ENCODE results near the gene GTSE1. TPM values are rescaled to one million over a fixed set of nuclear protein-coding genes. Genes with fewer than 3 reads are reported as not detected.
A peak's percentile ranks its signal among the peaks of the same experiment; 100 is the strongest.

GTSE1 gene
- total and polyA plus RNA-seq, 4 experiments from 2014 or later = 0.64 TPM; not detected in 3

DNA sequence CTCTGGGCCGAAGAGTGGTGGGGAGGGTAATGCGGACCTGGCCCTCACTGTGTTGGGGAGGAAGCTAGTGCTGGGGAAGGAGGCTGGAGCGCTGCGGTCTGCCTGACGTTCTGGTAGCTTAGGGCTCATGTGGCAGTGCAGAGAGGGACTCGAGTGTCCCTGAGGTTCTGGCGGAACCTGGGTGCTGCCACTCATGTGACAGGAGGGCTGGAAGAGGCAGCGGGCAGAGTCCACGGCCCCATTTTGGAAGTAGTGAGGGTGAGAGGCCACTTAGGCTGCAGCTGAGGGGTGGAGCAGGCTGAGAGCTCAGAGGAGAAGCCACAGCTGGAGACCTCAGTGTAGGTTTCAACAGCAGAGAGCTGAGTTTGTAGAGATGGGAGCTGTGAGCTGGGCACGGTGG is 22.6 kb downstream of the GTSE1 start:
- H3K4me1 ChIP-seq (ENCODE audit: insufficient read depth, low read length) = no peaks in the 10 kb centered on the region
- intact Hi-C loops (cut with micrococcal nuclease) = no loop called here
- Mint-ChIP-seq H3K27me3 (no peaks in the 10 kb centered on the region), H3K36me3 (no peaks in the 10 kb centered on the region), H3K4me3 (no peak overlapping the region), H3K4me1 (no peaks in the 10 kb centered on the region), H3K27ac (peak overlapping the region in 1 of 7 donors; percentile 23), H3K9me3 (no peaks in the 10 kb centered on the region)
- DNase-seq = no peak
- POLR2A ChIA-PET (ENCODE audit: partially characterized antibody) = no interaction called here
- H3K27me3 ChIP-seq (ENCODE audit: insufficient read depth, low read length) = no peaks in the 10 kb centered on the region
- H3K4me3 ChIP-seq (ENCODE audit: low read length in 2 of 2) = no peak overlapping the region
- CTCF ChIA-PET (ENCODE audit: partially characterized antibody) = interaction anchor here (0.7 to 2.5 kb wide), 4 partner anchors 8 to 324 kb away, joined by 3 to 9 read pairs (median 5); no protein-coding TSS in a partner anchor
- no peak overlapping the region for H3K27ac ChIP-seq (ENCODE audit: low read depth, low read length)
- no peaks in the 10 kb centered on the region for H3K9me3 ChIP-seq (ENCODE audit: control insufficient read depth in 1 of 2, low read length in 2 of 2)
- no peaks in the 10 kb centered on the region for H3K36me3 ChIP-seq (ENCODE audit: insufficient read depth, low read length)

DNA sequence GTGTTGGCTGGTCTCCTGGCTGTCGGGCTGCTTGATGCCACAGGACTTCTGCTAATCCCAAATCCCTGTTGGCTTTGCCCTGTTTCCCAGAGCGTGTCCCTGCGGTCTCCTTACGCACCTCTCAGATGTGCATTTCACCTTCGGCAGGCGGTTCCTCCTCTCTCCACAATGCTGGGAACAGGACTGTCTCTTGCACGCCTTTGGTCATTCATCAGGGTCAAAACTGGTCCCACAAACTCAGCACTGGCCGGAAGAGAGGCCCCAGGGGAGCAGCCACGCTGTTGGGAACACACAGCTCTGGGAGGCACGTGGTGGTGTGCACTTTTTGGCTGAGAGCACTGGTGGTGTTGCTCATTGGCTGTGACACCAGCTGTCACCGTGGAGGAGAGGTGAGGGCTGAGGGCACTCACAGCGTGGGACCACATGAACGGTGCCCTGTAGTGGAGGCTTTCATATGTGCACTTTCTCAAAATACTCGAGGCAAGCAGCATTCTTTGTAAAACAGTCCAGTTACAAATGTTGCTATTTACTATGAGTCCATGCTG is 23.6 kb downstream of the GTSE1 start:
- intact Hi-C loops (cut with micrococcal nuclease) = no loop called here
- no peaks in the 10 kb centered on the region for H3K27me3 Mint-ChIP-seq
- no peaks in the 10 kb centered on the region for H3K36me3 ChIP-seq (ENCODE audit: insufficient read depth, low read length)
- no peaks in the 10 kb centered on the region for H3K4me1 Mint-ChIP-seq
- no peaks in the 10 kb centered on the region for H3K36me3 Mint-ChIP-seq
- H3K9me3 ChIP-seq (ENCODE audit: control insufficient read depth in 1 of 2, low read length in 2 of 2) = no peaks in the 10 kb centered on the region
- no peaks in the 10 kb centered on the region for H3K9me3 Mint-ChIP-seq
- H3K4me3 Mint-ChIP-seq = no peak overlapping the region
- no peak for DNase-seq
- H3K27ac Mint-ChIP-seq = no peak overlapping the region
- H3K27ac ChIP-seq (ENCODE audit: low read depth, low read length) = no peak overlapping the region
- H3K4me1 ChIP-seq (ENCODE audit: insufficient read depth, low read length) = no peaks in the 10 kb centered on the region
- no peak overlapping the region for H3K4me3 ChIP-seq (ENCODE audit: low read length in 2 of 2)
- H3K27me3 ChIP-seq (ENCODE audit: insufficient read depth, low read length) = no peaks in the 10 kb centered on the region
- POLR2A ChIA-PET (ENCODE audit: partially characterized antibody) = no interaction called here
- CTCF ChIA-PET (ENCODE audit: partially characterized antibody) = interaction anchor here (0.7 to 2.5 kb wide), 3 partner anchors 9 to 324 kb away, joined by 3 to 9 read pairs (median 4); no protein-coding TSS in a partner anchor

DNA sequence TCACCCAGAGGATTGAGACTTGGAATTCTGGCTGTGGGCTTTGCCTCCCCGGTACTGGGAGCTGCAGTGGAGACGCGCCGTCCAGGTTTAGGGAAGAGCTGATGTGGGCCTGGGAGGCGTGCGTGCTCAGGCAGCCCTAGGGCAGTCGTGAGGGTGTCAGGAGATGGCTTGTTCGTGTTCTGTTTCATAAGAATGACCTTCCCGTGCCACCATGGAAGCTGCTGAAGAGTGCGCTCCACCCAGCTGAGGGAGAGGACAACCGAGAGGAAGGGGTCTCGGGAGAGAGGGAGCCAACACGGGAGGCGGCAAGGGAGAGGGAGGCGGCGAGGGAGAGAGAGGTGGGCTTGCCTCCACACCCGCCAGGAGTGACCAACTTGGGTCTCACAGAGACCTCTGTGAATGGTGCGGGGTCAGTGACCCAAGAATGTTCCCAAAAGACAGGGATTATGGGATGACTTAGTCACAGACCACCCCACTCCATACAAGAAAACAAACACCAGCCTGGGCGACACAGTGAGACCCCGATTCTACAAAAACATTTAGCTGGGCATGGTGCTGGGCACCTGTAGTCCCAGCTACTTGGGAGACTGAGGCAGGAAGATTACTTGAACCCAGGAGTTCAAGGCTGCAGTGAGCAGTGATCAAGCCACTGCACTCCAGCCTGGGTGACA is 24.2 kb downstream of the GTSE1 start:
- no peak for DNase-seq
- Mint-ChIP-seq H3K36me3 (no peaks in the 10 kb centered on the region), H3K27ac (no peak overlapping the region), H3K4me1 (no peaks in the 10 kb centered on the region), H3K4me3 (peak overlapping the region in 1 of 8 donors; percentile 25), H3K27me3 (no peaks in the 10 kb centered on the region), H3K9me3 (no peaks in the 10 kb centered on the region)
- no peak overlapping the region for H3K4me3 ChIP-seq (ENCODE audit: low read length in 2 of 2)
- no peaks in the 10 kb centered on the region for H3K36me3 ChIP-seq (ENCODE audit: insufficient read depth, low read length)
- CTCF ChIA-PET (ENCODE audit: partially characterized antibody) = no interaction called here
- no peaks in the 10 kb centered on the region for H3K4me1 ChIP-seq (ENCODE audit: insufficient read depth, low read length)
- H3K27ac ChIP-seq (ENCODE audit: low read depth, low read length) = no peak overlapping the region
- no peaks in the 10 kb centered on the region for H3K9me3 ChIP-seq (ENCODE audit: control insufficient read depth in 1 of 2, low read length in 2 of 2)
- intact Hi-C loops (cut with micrococcal nuclease) = no loop called here
- POLR2A ChIA-PET (ENCODE audit: partially characterized antibody) = no interaction called here
- H3K27me3 ChIP-seq (ENCODE audit: insufficient read depth, low read length) = no peaks in the 10 kb centered on the region

DNA sequence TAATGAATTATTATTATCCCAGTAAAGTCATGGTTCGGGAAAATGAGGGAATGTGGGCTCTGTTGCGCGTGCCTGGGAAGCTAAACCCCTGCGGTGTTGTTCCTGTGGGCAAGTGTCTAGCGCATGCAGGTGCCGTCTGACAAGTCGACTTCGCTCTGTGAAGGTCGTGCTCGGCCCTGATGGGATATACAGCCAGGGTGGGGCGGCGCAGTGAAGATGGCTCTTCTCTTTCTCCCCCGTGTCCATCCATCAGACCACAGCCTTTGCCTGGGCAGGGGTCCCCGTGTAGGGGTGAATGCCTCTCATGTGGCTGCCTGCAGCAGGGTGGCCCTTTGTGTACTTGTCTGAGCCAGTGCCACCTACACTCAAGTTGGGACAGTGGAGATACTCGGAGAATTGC is 26.0 kb downstream of the GTSE1 start:
- no peak for DNase-seq
- no peaks in the 10 kb centered on the region for H3K36me3 ChIP-seq (ENCODE audit: insufficient read depth, low read length)
- H3K4me3 Mint-ChIP-seq = no peak overlapping the region
- ChIA-PET CTCF (ENCODE audit: partially characterized antibody) (interaction anchor here (1.3 kb wide), 1 partner anchor 13 kb away, joined by 3 read pairs; the partner anchor contains the start of gene TRMU), POLR2A (ENCODE audit: partially characterized antibody) (no interaction called here)
- no peaks in the 10 kb centered on the region for H3K9me3 Mint-ChIP-seq
- H3K27ac Mint-ChIP-seq = peak overlapping the region in 1 of 7 donors; percentile 7
- H3K4me3 ChIP-seq (ENCODE audit: low read length in 2 of 2) = no peak overlapping the region
- H3K27ac ChIP-seq (ENCODE audit: low read depth, low read length) = no peak overlapping the region
- H3K27me3 Mint-ChIP-seq = no peaks in the 10 kb centered on the region
- no peaks in the 10 kb centered on the region for H3K4me1 Mint-ChIP-seq
- no peaks in the 10 kb centered on the region for H3K4me1 ChIP-seq (ENCODE audit: insufficient read depth, low read length)
- H3K27me3 ChIP-seq (ENCODE audit: insufficient read depth, low read length) = no peaks in the 10 kb centered on the region
- no peaks in the 10 kb centered on the region for H3K36me3 Mint-ChIP-seq
- H3K9me3 ChIP-seq (ENCODE audit: control insufficient read depth in 1 of 2, low read length in 2 of 2) = no peaks in the 10 kb centered on the region
- intact Hi-C loops (cut with micrococcal nuclease) = no loop called here

DNA sequence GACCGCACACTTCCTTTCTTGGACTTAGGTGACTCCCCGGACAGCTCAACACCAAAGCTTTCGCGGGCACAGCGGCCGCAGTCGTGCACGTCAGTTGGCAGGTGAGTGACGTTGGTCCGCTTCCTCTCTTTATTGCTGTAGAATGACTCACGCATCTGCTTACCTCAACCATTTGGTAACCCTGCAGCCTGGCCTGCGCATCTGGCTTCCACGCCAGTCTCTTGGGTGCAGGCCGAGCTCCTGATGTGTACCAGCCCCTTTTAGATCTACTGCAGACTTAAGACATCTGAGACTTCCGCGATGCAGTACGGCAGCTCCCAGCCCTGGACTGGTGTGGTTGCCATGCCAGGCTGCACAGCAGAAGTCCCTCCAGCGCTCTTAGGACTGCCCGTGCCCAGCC is 26.5 kb downstream of the GTSE1 start:
- no peaks in the 10 kb centered on the region for H3K27me3 Mint-ChIP-seq
- ChIA-PET CTCF (ENCODE audit: partially characterized antibody) (interaction anchor here (1.3 to 1.8 kb wide), 2 partner anchors 13 to 201 kb away, joined by 3 to 5 read pairs; partner anchors contain the start of gene TRMU), POLR2A (ENCODE audit: partially characterized antibody) (no interaction called here)
- H3K27me3 ChIP-seq (ENCODE audit: insufficient read depth, low read length) = no peaks in the 10 kb centered on the region
- DNase-seq = no peak
- no peaks in the 10 kb centered on the region for H3K9me3 ChIP-seq (ENCODE audit: control insufficient read depth in 1 of 2, low read length in 2 of 2)
- H3K27ac ChIP-seq (ENCODE audit: low read depth, low read length) = no peak overlapping the region
- H3K27ac Mint-ChIP-seq = no peak overlapping the region
- intact Hi-C loops (cut with micrococcal nuclease) = no loop called here
- H3K4me1 ChIP-seq (ENCODE audit: insufficient read depth, low read length) = no peaks in the 10 kb centered on the region
- H3K36me3 Mint-ChIP-seq = no peaks in the 10 kb centered on the region
- H3K4me3 ChIP-seq (ENCODE audit: low read length in 2 of 2) = no peak overlapping the region
- no peak overlapping the region for H3K4me3 Mint-ChIP-seq
- H3K9me3 Mint-ChIP-seq = no peaks in the 10 kb centered on the region
- no peaks in the 10 kb centered on the region for H3K4me1 Mint-ChIP-seq
- H3K36me3 ChIP-seq (ENCODE audit: insufficient read depth, low read length) = no peaks in the 10 kb centered on the region

DNA sequence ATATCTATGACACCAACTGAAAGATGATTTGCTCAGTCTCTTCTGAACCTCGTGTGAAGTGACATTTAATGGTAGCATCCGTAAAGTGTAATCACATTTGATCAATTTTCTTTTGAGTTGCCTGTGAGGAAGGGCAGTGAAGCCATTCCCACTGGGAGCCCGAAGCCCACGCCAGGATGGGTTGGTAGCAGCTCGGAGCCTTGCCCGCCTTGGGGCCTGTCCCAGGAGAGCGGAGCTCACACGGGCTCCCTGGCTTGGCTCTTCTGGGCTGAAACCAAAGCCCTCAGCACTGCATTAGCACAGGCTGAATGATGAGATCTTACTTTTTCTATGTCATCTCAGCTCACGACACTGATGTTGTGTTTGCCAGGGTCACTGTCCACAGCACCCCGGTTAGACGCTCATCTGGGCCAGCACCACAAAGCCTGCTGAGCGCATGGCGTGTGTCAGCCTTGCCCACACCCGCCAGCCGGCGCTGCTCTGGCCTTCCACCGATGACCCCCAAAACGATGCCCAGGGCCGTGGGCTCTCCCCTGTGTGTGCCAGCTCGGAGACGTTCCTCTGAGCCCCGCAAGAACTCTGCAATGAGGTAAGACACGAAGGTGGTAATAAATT is 29.5 kb downstream of the GTSE1 start:
- intact Hi-C loops (cut with micrococcal nuclease) = no loop called here
- H3K27me3 Mint-ChIP-seq = no peaks in the 10 kb centered on the region
- Histone ChIP-seq H3K27ac (ENCODE audit: low read depth, low read length) (no peak overlapping the region), H3K27me3 (ENCODE audit: insufficient read depth, low read length) (no peaks in the 10 kb centered on the region), H3K36me3 (ENCODE audit: insufficient read depth, low read length) (no peaks in the 10 kb centered on the region), H3K9me3 (ENCODE audit: control insufficient read depth in 1 of 2, low read length in 2 of 2) (no peaks in the 10 kb centered on the region), H3K4me3 (ENCODE audit: low read length in 2 of 2) (no peak overlapping the region), H3K4me1 (ENCODE audit: insufficient read depth, low read length) (no peaks in the 10 kb centered on the region)
- no peak overlapping the region for H3K27ac Mint-ChIP-seq
- no peaks in the 10 kb centered on the region for H3K36me3 Mint-ChIP-seq
- H3K9me3 Mint-ChIP-seq = no peaks in the 10 kb centered on the region
- H3K4me3 Mint-ChIP-seq = no peak overlapping the region
- CTCF ChIA-PET (ENCODE audit: partially characterized antibody) = interaction anchor here (0.7 kb wide), 1 partner anchor 41 kb away, joined by 3 read pairs; no protein-coding TSS in a partner anchor
- no peaks in the 10 kb centered on the region for H3K4me1 Mint-ChIP-seq
- POLR2A ChIA-PET (ENCODE audit: partially characterized antibody) = no interaction called here
- no peak for DNase-seq

DNA sequence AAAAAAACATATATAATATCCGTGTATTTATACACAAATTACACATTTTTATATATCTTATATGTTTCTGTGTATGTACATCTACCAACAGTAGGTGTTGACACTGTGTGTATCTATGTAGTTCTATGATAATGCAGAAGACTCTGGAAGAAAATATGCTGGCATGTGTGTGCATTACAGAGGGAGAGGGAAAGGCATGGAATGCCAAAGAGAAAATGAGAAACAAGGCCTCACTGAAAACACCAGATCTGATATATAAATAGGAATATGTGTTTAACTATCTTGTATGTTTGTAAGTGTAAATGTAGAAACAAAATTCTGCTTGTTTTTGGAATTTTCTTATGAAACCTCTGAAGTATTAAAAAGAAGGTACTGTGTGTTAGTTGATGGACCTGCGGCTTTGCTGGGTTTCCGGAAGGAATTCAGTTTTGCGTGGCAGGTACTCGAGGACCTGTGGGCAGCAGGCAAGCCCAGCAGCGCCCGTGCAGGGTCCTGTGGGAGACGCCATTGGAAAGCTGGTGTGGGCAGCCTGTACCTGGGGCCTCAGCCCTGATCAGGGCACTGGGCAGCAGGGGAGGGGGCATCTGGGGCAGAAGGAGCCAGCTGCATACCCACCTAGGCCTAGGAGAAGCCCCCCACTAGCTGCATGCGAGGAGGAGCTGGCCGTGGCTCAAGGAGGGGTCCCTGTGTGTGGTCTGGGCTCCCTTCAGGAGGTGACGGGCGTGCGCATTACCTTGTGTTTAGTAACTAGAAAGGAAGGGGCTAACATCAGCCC is 31.2 kb downstream of the GTSE1 start:
- Histone ChIP-seq H3K4me3 (ENCODE audit: low read length in 2 of 2) (no peak overlapping the region), H3K27me3 (ENCODE audit: insufficient read depth, low read length) (no peaks in the 10 kb centered on the region), H3K27ac (ENCODE audit: low read depth, low read length) (no peak overlapping the region), H3K4me1 (ENCODE audit: insufficient read depth, low read length) (no peaks in the 10 kb centered on the region), H3K36me3 (ENCODE audit: insufficient read depth, low read length) (no peaks in the 10 kb centered on the region), H3K9me3 (ENCODE audit: control insufficient read depth in 1 of 2, low read length in 2 of 2) (no peaks in the 10 kb centered on the region)
- no peaks in the 10 kb centered on the region for H3K9me3 Mint-ChIP-seq
- intact Hi-C loops (cut with micrococcal nuclease) = no loop called here
- H3K27me3 Mint-ChIP-seq = no peaks in the 10 kb centered on the region
- ChIA-PET CTCF (ENCODE audit: partially characterized antibody) (no interaction called here), POLR2A (ENCODE audit: partially characterized antibody) (no interaction called here)
- H3K4me3 Mint-ChIP-seq = no peak overlapping the region
- H3K4me1 Mint-ChIP-seq = no peaks in the 10 kb centered on the region
- H3K36me3 Mint-ChIP-seq = no peaks in the 10 kb centered on the region
- no peak overlapping the region for H3K27ac Mint-ChIP-seq
- no peak for DNase-seq
